ENCODE data around the gene BEAN1.

The BEAN1 gene

GRCh38 chr16:66426112-66427035 is 721 bp upstream of the BEAN1 start:
- DNase-seq, result no peak
- Histone ChIP-seq H3K27me3 (peaks cover 64% of the 10 kb centered on the region), H3K4me3 (ENCODE audit: low read depth, low read length) (no peak overlapping the region), H3K36me3 (no peaks in the 10 kb centered on the region), H3K9me3 (no peaks in the 10 kb centered on the region), H3K4me1 (no peaks in the 10 kb centered on the region)
- TF ChIP-seq CTCF (IDR thresholded peaks at IDR 0.05; ENCODE audit: low read depth, low read length), result no peak

GRCh38 chr16:66427871-66428681 is 981 bp downstream of the BEAN1 start:
- H3K4me3 ChIP-seq (ENCODE audit: low read depth, low read length), result no peak overlapping the region
- TF ChIP-seq CTCF (IDR thresholded peaks at IDR 0.05; ENCODE audit: low read depth, low read length), result no peak
- peaks cover 75% of the 10 kb centered on the region for H3K27me3 ChIP-seq
- no peak for DNase-seq
- H3K4me1 ChIP-seq, result no peaks in the 10 kb centered on the region
- no peaks in the 10 kb centered on the region for H3K9me3 ChIP-seq
- H3K36me3 ChIP-seq, result no peaks in the 10 kb centered on the region

- no peaks in the 10 kb centered on the region for H3K4me1 ChIP-seq
- no peak for DNase-seq
- H3K36me3 ChIP-seq, result no peaks in the 10 kb centered on the region
- TF ChIP-seq CTCF (IDR thresholded peaks at IDR 0.05; ENCODE audit: low read depth, low read length), result no peak
- peaks cover 80% of the 10 kb centered on the region for H3K27me3 ChIP-seq
- H3K4me3 ChIP-seq (ENCODE audit: low read depth, low read length), result no peak overlapping the region
- no peaks in the 10 kb centered on the region for H3K9me3 ChIP-seq
These were observed 1.7 kb downstream of the BEAN1 start for GRCh38 chr16:66428682-66429251.

GRCh38 chr16:66429290-66429962 is 2.3 kb downstream of the BEAN1 start:
- H3K36me3 ChIP-seq, result no peaks in the 10 kb centered on the region
- H3K9me3 ChIP-seq, result no peaks in the 10 kb centered on the region
- peaks cover 78% of the 10 kb centered on the region for H3K27me3 ChIP-seq
- H3K4me1 ChIP-seq, result no peaks in the 10 kb centered on the region
- TF ChIP-seq CTCF (IDR thresholded peaks at IDR 0.05; ENCODE audit: low read depth, low read length), result peak; percentile 25
- DNase-seq, result no peak
- no peak overlapping the region for H3K4me3 ChIP-seq (ENCODE audit: low read depth, low read length)

- no peaks in the 10 kb centered on the region for H3K9me3 ChIP-seq
- H3K27me3 ChIP-seq, result peaks cover 70% of the 10 kb centered on the region
- DNase-seq, result no peak
- H3K4me1 ChIP-seq, result no peaks in the 10 kb centered on the region
- no peak overlapping the region for H3K4me3 ChIP-seq (ENCODE audit: low read depth, low read length)
- TF ChIP-seq CTCF (IDR thresholded peaks at IDR 0.05; ENCODE audit: low read depth, low read length), result no peak
- no peaks in the 10 kb centered on the region for H3K36me3 ChIP-seq
These were observed 3.1 kb downstream of the BEAN1 start for GRCh38 chr16:66430214-66430613.
